Mesenchymal stem cell (in vitro differentiated cells and primary cell): ENCODE measurements around the gene AOC2.
"Not testable (repeated sequence)": the region's sequence is repeated elsewhere in the genome, so short reads cannot be mapped to it uniquely, and the experiment has no call there.

ENCODE experiments used
- DNase-seq: peaks from one replicate; pipeline ENCODE4 v3.0.0-alpha.2; 2013
- H2AFZ ChIP-seq: one replicate; pipeline ENCODE4 v1.6.1; 2013; ENCODE audit warnings: low read depth, mild to moderate bottlenecking, control low read depth, inconsistent platforms, low read length, moderate library complexity
- H2AK5ac ChIP-seq: 2 replicates; pipeline ENCODE4 v1.6.1; 2013; ENCODE audit warnings: low read length, moderate library complexity, mild to moderate bottlenecking, inconsistent platforms; ENCODE audit not compliant: severe bottlenecking
- H2BK120ac ChIP-seq: one replicate; pipeline ENCODE4 v1.6.1; 2013; ENCODE audit warnings: low read depth, mild to moderate bottlenecking, inconsistent platforms, low read length, moderate library complexity
- H2BK12ac ChIP-seq, 2 experiments: one replicate each; pipeline ENCODE4 v1.6.1; 2013; ENCODE audit warnings: inconsistent platforms in 2 of 2, low read length in 2 of 2, mild to moderate bottlenecking in 2 of 2, moderate library complexity in 2 of 2, control low read depth in 1 of 2
- H2BK15ac ChIP-seq: one replicate; pipeline ENCODE4 v1.6.1; 2013; ENCODE audit warnings: mild to moderate bottlenecking, low read depth, inconsistent platforms; ENCODE audit not compliant: poor library complexity, severe bottlenecking
- H2BK5ac ChIP-seq: 2 replicates; pipeline ENCODE4 v1.6.1; 2013; ENCODE audit warnings: low read depth, mild to moderate bottlenecking, low read length, control low read depth, inconsistent platforms; ENCODE audit not compliant: poor library complexity, severe bottlenecking
- H3K14ac ChIP-seq, 2 experiments: one replicate each; pipeline ENCODE4 v1.6.1; 2013; ENCODE audit warnings: inconsistent platforms in 2 of 2, low read length in 2 of 2, control low read depth in 1 of 2, mild to moderate bottlenecking in 1 of 2, moderate library complexity in 1 of 2
- H3K18ac ChIP-seq, 2 experiments: one replicate each; pipeline ENCODE4 v1.6.1; 2013; ENCODE audit warnings: inconsistent platforms in 2 of 2, low read length in 2 of 2, control low read depth in 1 of 2, low read depth in 1 of 2, mild to moderate bottlenecking in 1 of 2
- H3K23ac ChIP-seq, 2 experiments: one replicate each; pipeline ENCODE4 v1.6.1; 2013; ENCODE audit warnings: inconsistent platforms in 2 of 2, low read length in 2 of 2, mild to moderate bottlenecking in 2 of 2, moderate library complexity in 2 of 2, control low read depth in 1 of 2
- H3K27ac ChIP-seq: 2 replicates; pipeline ENCODE4 v1.5.1; 2013; ENCODE audit warnings: mild to moderate bottlenecking, moderate library complexity, low read length, control low read depth, inconsistent platforms; ENCODE audit not compliant: poor library complexity, severe bottlenecking
- H3K27me3 ChIP-seq, 2 experiments: 2 replicates each; pipeline versions ENCODE4 v1.6.1 to v1.7.0; 2013; ENCODE audit warnings: low read length in 2 of 2, mild to moderate bottlenecking in 2 of 2, moderate library complexity in 2 of 2, control low read depth in 1 of 2, inconsistent platforms in 1 of 2; ENCODE audit not compliant: control insufficient read depth in 1 of 2, insufficient read depth in 1 of 2
- H3K36me3 ChIP-seq, 2 experiments: 2 replicates each; pipeline versions ENCODE4 v1.6.1 to v1.7.0; 2013; ENCODE audit warnings: low read length in 2 of 2, control low read depth in 1 of 2, inconsistent platforms in 1 of 2, low read depth in 1 of 2, mild to moderate bottlenecking in 1 of 2; ENCODE audit not compliant: insufficient read depth in 2 of 2, control insufficient read depth in 1 of 2
- H3K4ac ChIP-seq, 2 experiments: one replicate each; pipeline ENCODE4 v1.6.1; 2013; ENCODE audit warnings: inconsistent platforms in 2 of 2, low read length in 2 of 2, mild to moderate bottlenecking in 2 of 2, moderate library complexity in 2 of 2, control low read depth in 1 of 2, low read depth in 1 of 2
- H3K4me1 ChIP-seq: 2 replicates; pipeline ENCODE4 v1.6.1; 2013; ENCODE audit warnings: low read depth, low read length, control low read depth; ENCODE audit not compliant: control insufficient read depth, insufficient read depth
- H3K4me2 ChIP-seq: 2 replicates; pipeline ENCODE4 v1.6.1; 2013; ENCODE audit warnings: low read length, mild to moderate bottlenecking, inconsistent platforms; ENCODE audit not compliant: poor library complexity, severe bottlenecking
- H3K4me3 ChIP-seq, 2 experiments: 2 replicates each; pipeline versions ENCODE4 v1.5.1 to v1.7.0; 2013; ENCODE audit warnings: low read length in 2 of 2, mild to moderate bottlenecking in 2 of 2, control low read depth in 1 of 2, low read depth in 1 of 2; ENCODE audit not compliant: insufficient read depth in 1 of 2
- H3K79me1 ChIP-seq: replicated peaks from 2 replicates; pipeline ENCODE4 v1.6.1; 2013; ENCODE audit warnings: mild to moderate bottlenecking, control low read depth, low read length, inconsistent platforms; ENCODE audit not compliant: poor library complexity, severe bottlenecking
- H3K9ac ChIP-seq: 2 replicates; pipeline ENCODE4 v1.7.0; 2013; ENCODE audit warnings: mild to moderate bottlenecking, low read length, moderate library complexity
- H3K9me3 ChIP-seq: 2 replicates; pipeline ENCODE4 v1.7.0; 2013; ENCODE audit warnings: mild to moderate bottlenecking, low read length; ENCODE audit not compliant: control insufficient read depth
- H4K8ac ChIP-seq: one replicate; pipeline ENCODE4 v1.6.1; 2013; ENCODE audit warnings: inconsistent platforms, mild to moderate bottlenecking, low read length, moderate library complexity
- H4K91ac ChIP-seq: one replicate; pipeline ENCODE4 v1.6.1; 2013; ENCODE audit warnings: mild to moderate bottlenecking, low read length, inconsistent platforms
- WGBS: methylation state at CpG from one replicate; pipeline ENCODE4 v1.1.7; 2013; ENCODE audit warnings: mixed read lengths; 5-methylcytosine and 5-hydroxymethylcytosine counted together

The AOC2 gene

GRCh38 chr17:42882166-42882565, 37.8 kb downstream of the AOC2 start:
- no peak overlapping the region for H4K8ac ChIP-seq
- no peak overlapping the region for H2BK12ac ChIP-seq
- H3K23ac ChIP-seq: no peak overlapping the region
- no peak overlapping the region for H2AK5ac ChIP-seq
- no peak overlapping the region for H3K9ac ChIP-seq
- H3K9me3 ChIP-seq: no peaks in the 10 kb centered on the region
- H2BK15ac ChIP-seq: no peak overlapping the region
- H3K4me2 ChIP-seq: no peak overlapping the region
- H2AFZ ChIP-seq: no peak overlapping the region
- DNase-seq: no peak
- H3K27me3 ChIP-seq: peaks cover 21 to 49% of the 10 kb centered on the region in 2 experiments
- no peaks in the 10 kb centered on the region for H3K36me3 ChIP-seq
- no peak overlapping the region for H2BK120ac ChIP-seq
- H3K27ac ChIP-seq: no peak overlapping the region
- no peak overlapping the region for H2BK5ac ChIP-seq
- H3K14ac ChIP-seq: no peak overlapping the region
- H3K4me1 ChIP-seq: peaks cover 2% of the 10 kb centered on the region
- H4K91ac ChIP-seq: no peak overlapping the region
- H3K79me1 ChIP-seq: no peaks in the 10 kb centered on the region
- no peak overlapping the region for H3K18ac ChIP-seq
- H3K4me3 ChIP-seq: no peak overlapping the region
- H3K4ac ChIP-seq: no peak overlapping the region
- 86% methylated on average over 8 of the region's 8 CpGs for WGBS

- H3K79me1 ChIP-seq: no peaks in the 10 kb centered on the region
- no peak for DNase-seq
- H3K27me3 ChIP-seq: peaks cover 4 to 31% of the 10 kb centered on the region in 2 experiments
- no peak overlapping the region for H3K4me3 ChIP-seq
- H4K91ac ChIP-seq: no peak overlapping the region
- H3K14ac ChIP-seq: no peak overlapping the region
- no peak overlapping the region for H3K4me2 ChIP-seq
- H3K23ac ChIP-seq: no peak overlapping the region
- H3K27ac ChIP-seq: no peak overlapping the region
- H3K36me3 ChIP-seq: no peaks in the 10 kb centered on the region
- no peak overlapping the region for H2BK12ac ChIP-seq
- H2BK120ac ChIP-seq: no peak overlapping the region
- WGBS: 88% methylated on average over 7 of the region's 7 CpGs
- H4K8ac ChIP-seq: no peak overlapping the region
- H3K4ac ChIP-seq: no peak overlapping the region
- no peak overlapping the region for H2BK5ac ChIP-seq
- no peaks in the 10 kb centered on the region for H3K9me3 ChIP-seq
- no peak overlapping the region for H2AFZ ChIP-seq
- H2AK5ac ChIP-seq: no peak overlapping the region
- no peak overlapping the region for H3K18ac ChIP-seq
- H3K4me1 ChIP-seq: peaks cover 2% of the 10 kb centered on the region
- no peak overlapping the region for H3K9ac ChIP-seq
- no peak overlapping the region for H2BK15ac ChIP-seq
Measured at GRCh38 chr17:42883802-42884558, 39.6 kb downstream of the AOC2 start.

- not testable (repeated sequence) for H3K79me1 ChIP-seq, H2AK5ac ChIP-seq, H3K18ac ChIP-seq, H2BK15ac ChIP-seq, H3K4me2 ChIP-seq, H2AFZ ChIP-seq, H3K27ac ChIP-seq, H3K4ac ChIP-seq, H4K91ac ChIP-seq, DNase-seq, H3K4me1 ChIP-seq, H3K9me3 ChIP-seq, H3K4me3 ChIP-seq, H2BK5ac ChIP-seq, H3K23ac ChIP-seq, H3K14ac ChIP-seq, H2BK12ac ChIP-seq, H3K36me3 ChIP-seq, H2BK120ac ChIP-seq, H3K9ac ChIP-seq, H4K8ac ChIP-seq
- peaks cover 0 to 24% of the 10 kb centered on the region in 2 experiments for H3K27me3 ChIP-seq
- 100% methylated on average over 3 of the region's 3 CpGs for WGBS
Measured at GRCh38 chr17:42885806-42886205, 41.4 kb downstream of the AOC2 start.

GRCh38 chr17:42886283-42887176, 42.1 kb downstream of the AOC2 start:
- WGBS: 63% methylated on average over 13 of the region's 15 CpGs
- Histone ChIP-seq H3K36me3 (no peaks in the 10 kb centered on the region), H3K18ac (no peak overlapping the region)

More at GRCh38 chr17:42886283-42887176, 42.1 kb downstream of the AOC2 start:
- Histone ChIP-seq H2BK5ac (no peak overlapping the region), H2AFZ (no peak overlapping the region), H3K9ac (no peak overlapping the region), H3K79me1 (no peaks in the 10 kb centered on the region), H3K27ac (no peak overlapping the region), H3K23ac (no peak overlapping the region), H2BK15ac (no peak overlapping the region), H4K8ac (no peak overlapping the region), H3K14ac (no peak overlapping the region), H2BK12ac (no peak overlapping the region), H3K4me2 (no peak overlapping the region), H2BK120ac (no peak overlapping the region), H3K27me3 (peaks cover 0 to 20% of the 10 kb centered on the region in 2 experiments), H3K4me3 (no peak overlapping the region), H3K4ac (no peak overlapping the region), H3K4me1 (peaks cover 2% of the 10 kb centered on the region), H3K9me3 (no peaks in the 10 kb centered on the region), H2AK5ac (no peak overlapping the region), H4K91ac (no peak overlapping the region)
- no peak for DNase-seq
